Measurements from ENCODE around the gene CABP1. TPM values are rescaled to one million over a fixed set of nuclear protein-coding genes. Genes with fewer than 3 reads are reported as not detected.

Gene CABP1
- total and polyA plus RNA-seq, 9 of the 15 experiments (the other 6 are each of a cell fraction or from before 2014, with no cell fraction given), result not detected

- TF ChIP-seq E2F4 (CRISPR knock-in tag; IDR thresholded peaks at IDR 0.05; ENCODE audit: low read depth), result no peak
- no peak for TF ChIP-seq TAL1 (IDR thresholded peaks at IDR 0.05)
- TF ChIP-seq HNRNPUL1 (IDR thresholded peaks at IDR 0.05; ENCODE audit: low read length), result no peak
- peak in 1 of 2 experiments; percentile 63; a peak in 2 of 4 replicates for TF ChIP-seq TBL1XR1 (IDR thresholded peaks at IDR 0.05; ENCODE audit: low read length in 2 of 2)
- no peak for TF ChIP-seq ZNF512 (tag; IDR thresholded peaks at IDR 0.05)
- no peak for TF ChIP-seq AFF1 (IDR thresholded peaks at IDR 0.05; ENCODE audit: low read depth in 1 of 2, partially characterized antibody in 2 of 2)
- no peak for TF ChIP-seq MXI1 (IDR thresholded peaks at IDR 0.05; ENCODE audit: low read depth, low read length)
- TF ChIP-seq TCF7L2 (IDR thresholded peaks at IDR 0.05; ENCODE audit: low read depth, low read length), result no peak
- no peak for TF ChIP-seq PCBP2 (IDR thresholded peaks at IDR 0.05; ENCODE audit: low read depth, low read length, poor library complexity, severe bottlenecking)
- TF ChIP-seq ZSCAN32 (CRISPR knock-in tag; IDR thresholded peaks at IDR 0.05), result no peak
- TF ChIP-seq SPI1 (IDR thresholded peaks at IDR 0.05; ENCODE audit: borderline replicate concordance, low read depth, low read length), result peak; percentile 65; the same call in 1 of the 2 replicates
- no peak for TF ChIP-seq TSHZ1 (CRISPR knock-in tag; IDR thresholded peaks at IDR 0.05)
- no peak for TF ChIP-seq DLX4 (CRISPR knock-in tag; IDR thresholded peaks at IDR 0.05)
- no peak for TF ChIP-seq HNRNPK (IDR thresholded peaks at IDR 0.05; ENCODE audit: low read depth, low read length, poor library complexity, severe bottlenecking)
- TF ChIP-seq ZNF143 (CRISPR knock-in tag; IDR thresholded peaks at IDR 0.05), result no peak
These were observed 46.5 kb downstream of the CABP1 start, which contains the start of gene MLEC (continued) for GRCh38 chr12:120686690-120687577.
